ENCODE results near the gene AGFG2.

AGFG2 gene

DNA sequence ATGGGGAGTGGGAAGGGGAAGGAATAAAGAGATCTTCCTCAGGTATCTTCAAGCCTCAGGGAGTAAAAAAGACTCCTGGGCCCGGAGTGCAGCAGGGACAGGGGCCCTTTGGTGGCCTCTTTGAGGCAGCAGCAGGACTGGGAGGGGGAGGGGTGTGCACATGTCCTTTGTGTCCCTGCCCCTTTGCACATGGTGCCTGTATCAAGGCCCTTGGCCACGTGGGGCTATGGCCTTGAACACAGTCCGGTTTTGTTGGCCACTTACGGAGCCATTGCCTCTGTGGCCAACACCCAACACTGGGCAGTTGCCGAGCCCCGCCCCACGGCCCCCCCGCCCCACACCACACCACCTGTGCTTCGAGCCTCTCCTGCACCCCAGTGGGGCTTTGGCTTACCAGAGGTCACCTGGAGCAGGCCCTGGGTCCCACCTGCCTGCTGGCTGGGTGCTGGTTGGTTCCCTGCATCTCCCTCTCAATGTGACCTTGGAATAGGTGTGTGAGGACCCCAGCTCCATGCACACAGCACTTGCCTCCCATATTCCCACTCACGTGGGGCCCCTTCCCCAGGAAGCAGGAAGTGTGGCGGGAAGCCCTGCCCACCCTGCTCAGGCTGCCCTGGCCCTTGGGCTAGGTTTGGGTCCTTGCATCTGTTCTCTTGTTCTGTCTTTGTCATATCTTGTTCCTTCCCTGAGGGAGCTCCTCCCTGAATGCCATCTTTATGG lies 29.3 kb downstream of the AGFG2 start:
- ATAC-seq (ENCODE audit: low read depth) = no peak
- DNase-seq (ENCODE audit: low spot score) = no peak

DNA sequence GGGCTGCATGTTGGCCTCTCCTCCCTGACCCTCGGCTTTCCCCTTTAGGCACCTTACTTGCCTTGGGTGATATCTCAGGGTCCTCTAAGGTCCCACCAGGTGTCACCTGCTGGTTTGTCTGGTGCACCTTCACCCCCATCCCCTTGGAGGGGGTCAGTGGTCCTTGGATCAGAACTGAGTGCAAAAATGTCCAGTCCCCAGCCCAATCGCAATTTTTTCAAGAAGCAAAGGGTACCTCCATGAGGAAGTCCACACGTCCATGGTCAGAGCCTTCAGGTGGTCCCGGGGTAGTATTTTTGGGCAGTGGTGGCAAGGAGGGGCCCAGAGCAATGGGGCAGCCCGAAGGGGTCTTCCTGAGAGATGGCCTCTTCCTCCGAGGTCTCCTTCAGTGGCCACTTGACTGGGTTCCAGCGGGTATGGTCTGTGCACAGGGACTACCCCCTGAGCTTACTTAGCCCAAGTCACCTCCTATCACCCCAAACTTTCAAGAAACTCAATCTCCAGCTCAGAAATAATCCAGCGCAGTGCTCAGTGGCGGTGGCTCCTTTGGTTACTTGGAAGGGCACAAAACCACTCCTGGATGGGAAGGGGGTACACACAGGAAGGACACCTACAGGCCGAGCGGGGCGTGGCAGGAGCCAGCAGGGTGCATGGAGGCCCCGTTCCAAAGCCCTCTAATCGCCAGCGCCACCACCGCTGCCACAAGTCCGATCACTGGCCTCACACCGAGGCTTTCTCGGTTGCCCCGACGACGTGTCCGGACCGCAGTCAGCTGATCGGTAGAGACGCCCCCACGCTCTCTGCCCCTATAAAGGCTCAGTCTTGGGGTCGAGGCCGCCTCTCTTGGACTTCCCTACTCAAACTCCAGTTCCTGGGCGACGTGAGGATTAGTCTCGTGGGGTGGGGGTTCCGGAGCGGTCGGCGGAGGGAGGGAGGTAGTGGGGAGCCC lies 30.2 kb downstream of the AGFG2 start:
- peaks cover 4% of the 10 kb centered on the region for H3K4me1 ChIP-seq (ENCODE audit: insufficient read depth, poor library complexity, severe bottlenecking)
- no peak overlapping the region for H3K4me3 ChIP-seq (ENCODE audit: severe bottlenecking)
- H3K27ac ChIP-seq (ENCODE audit: poor library complexity, severe bottlenecking) = no peak overlapping the region
- no peaks in the 10 kb centered on the region for H3K9me3 ChIP-seq (ENCODE audit: severe bottlenecking)
- peaks cover 4% of the 10 kb centered on the region for H3K27me3 ChIP-seq (ENCODE audit: insufficient read depth, poor library complexity, severe bottlenecking)
- H3K36me3 ChIP-seq (ENCODE audit: low read depth) = peaks cover 3% of the 10 kb centered on the region; the same call in 1 of the 2 replicates
- ATAC-seq (ENCODE audit: low read depth) (peak; percentile 24; the same call in 2 of the 3 replicates), DNase-seq (ENCODE audit: low spot score) (no peak)
- TF ChIP-seq, protein P1, sequence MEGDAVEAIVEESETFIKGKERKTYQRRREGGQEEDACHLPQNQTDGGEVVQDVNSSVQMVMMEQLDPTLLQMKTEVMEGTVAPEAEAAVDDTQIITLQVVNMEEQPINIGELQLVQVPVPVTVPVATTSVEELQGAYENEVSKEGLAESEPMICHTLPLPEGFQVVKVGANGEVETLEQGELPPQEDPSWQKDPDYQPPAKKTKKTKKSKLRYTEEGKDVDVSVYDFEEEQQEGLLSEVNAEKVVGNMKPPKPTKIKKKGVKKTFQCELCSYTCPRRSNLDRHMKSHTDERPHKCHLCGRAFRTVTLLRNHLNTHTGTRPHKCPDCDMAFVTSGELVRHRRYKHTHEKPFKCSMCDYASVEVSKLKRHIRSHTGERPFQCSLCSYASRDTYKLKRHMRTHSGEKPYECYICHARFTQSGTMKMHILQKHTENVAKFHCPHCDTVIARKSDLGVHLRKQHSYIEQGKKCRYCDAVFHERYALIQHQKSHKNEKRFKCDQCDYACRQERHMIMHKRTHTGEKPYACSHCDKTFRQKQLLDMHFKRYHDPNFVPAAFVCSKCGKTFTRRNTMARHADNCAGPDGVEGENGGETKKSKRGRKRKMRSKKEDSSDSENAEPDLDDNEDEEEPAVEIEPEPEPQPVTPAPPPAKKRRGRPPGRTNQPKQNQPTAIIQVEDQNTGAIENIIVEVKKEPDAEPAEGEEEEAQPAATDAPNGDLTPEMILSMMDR (IDR thresholded peaks at IDR 0.05; ENCODE audit: poor library complexity, severe bottlenecking) = peak; percentile 12

More for the DNA sequence above, 29.3 kb downstream of the AGFG2 start:
- Histone ChIP-seq H3K36me3 (ENCODE audit: low read depth) (no peaks in the 10 kb centered on the region), H3K9me3 (ENCODE audit: severe bottlenecking) (no peaks in the 10 kb centered on the region), H3K27ac (ENCODE audit: poor library complexity, severe bottlenecking) (no peak overlapping the region), H3K27me3 (ENCODE audit: insufficient read depth, poor library complexity, severe bottlenecking) (peaks cover 4% of the 10 kb centered on the region), H3K4me3 (ENCODE audit: severe bottlenecking) (no peak overlapping the region), H3K4me1 (ENCODE audit: insufficient read depth, poor library complexity, severe bottlenecking) (peaks cover 4% of the 10 kb centered on the region)
- TF ChIP-seq, protein P1 (IDR thresholded peaks at IDR 0.05; ENCODE audit: poor library complexity, severe bottlenecking) = no peak

DNA sequence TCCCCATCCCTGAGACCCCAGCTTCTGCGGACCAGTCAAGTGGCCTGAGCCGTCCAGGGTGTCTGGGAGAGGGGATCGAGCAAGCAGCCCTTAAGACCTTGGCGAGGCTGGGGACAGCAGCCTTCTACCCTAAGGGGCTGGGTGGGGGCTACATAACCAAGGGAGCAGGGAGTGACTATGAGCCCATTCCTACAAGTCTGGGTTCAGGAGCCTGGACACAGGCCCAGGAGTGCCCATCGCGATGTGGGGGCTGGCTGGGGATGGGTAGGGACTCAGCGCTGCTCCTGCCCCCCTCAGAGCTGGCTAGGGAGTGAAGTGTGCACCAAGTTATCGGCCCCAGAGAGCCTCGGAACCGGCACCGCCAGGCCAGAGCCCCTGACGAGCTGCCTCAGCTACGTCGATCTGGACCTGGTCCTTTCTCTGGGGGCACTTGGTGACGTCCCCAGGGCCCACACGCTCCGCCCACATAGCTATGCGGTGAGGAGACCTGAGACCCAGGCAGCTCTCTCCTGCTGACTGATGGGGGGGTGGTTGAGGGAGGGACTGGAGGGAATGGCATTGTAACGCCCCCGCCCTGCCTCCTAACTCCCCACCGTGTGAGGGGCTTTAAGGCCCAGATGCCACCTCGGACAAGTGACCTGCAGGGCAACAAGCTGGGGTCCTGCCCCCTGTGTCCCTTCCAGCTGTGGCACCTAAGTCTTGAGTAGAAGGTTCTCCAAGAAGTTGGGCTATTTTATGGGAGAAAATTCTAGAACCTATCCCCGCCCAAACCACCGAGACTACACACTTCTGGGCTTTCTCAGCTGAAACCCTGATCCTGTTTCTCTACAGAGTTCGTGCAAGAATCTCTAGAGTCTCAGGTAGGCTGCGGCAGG lies 32.2 kb downstream of the AGFG2 start:
- H3K27ac ChIP-seq (ENCODE audit: poor library complexity, severe bottlenecking) = no peak overlapping the region
- no peak for ATAC-seq (ENCODE audit: low read depth)
- H3K4me3 ChIP-seq (ENCODE audit: severe bottlenecking) = no peak overlapping the region
- H3K9me3 ChIP-seq (ENCODE audit: severe bottlenecking) = no peaks in the 10 kb centered on the region
- H3K4me1 ChIP-seq (ENCODE audit: insufficient read depth, poor library complexity, severe bottlenecking) = peaks cover 4% of the 10 kb centered on the region
- H3K27me3 ChIP-seq (ENCODE audit: insufficient read depth, poor library complexity, severe bottlenecking) = peaks cover 4% of the 10 kb centered on the region
- DNase-seq (ENCODE audit: low spot score) = no peak
- peaks cover 23% of the 10 kb centered on the region for H3K36me3 ChIP-seq (ENCODE audit: low read depth)
- TF ChIP-seq, protein P1 (IDR thresholded peaks at IDR 0.05; ENCODE audit: poor library complexity, severe bottlenecking) = no peak

DNA sequence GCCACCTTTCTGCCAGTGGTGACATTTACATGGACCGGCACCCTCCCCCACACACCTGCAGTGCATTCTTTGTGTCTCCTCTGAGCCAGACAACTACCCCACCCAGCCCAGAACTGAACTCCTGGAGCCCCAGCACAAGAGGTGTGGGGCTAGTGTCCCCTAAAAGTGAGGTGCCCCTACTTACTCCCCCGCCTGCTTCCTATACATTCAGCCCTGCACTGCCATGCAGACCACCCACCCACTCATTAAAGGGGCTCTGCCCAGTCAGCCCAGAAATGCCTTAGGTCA lies 32.8 kb downstream of the AGFG2 start:
- Histone ChIP-seq H3K27me3 (ENCODE audit: insufficient read depth, poor library complexity, severe bottlenecking) (peaks cover 4% of the 10 kb centered on the region), H3K27ac (ENCODE audit: poor library complexity, severe bottlenecking) (no peak overlapping the region), H3K9me3 (ENCODE audit: severe bottlenecking) (no peaks in the 10 kb centered on the region), H3K4me3 (ENCODE audit: severe bottlenecking) (no peak overlapping the region), H3K36me3 (ENCODE audit: low read depth) (peaks cover 29% of the 10 kb centered on the region), H3K4me1 (ENCODE audit: insufficient read depth, poor library complexity, severe bottlenecking) (peaks cover 4% of the 10 kb centered on the region)
- DNase-seq (ENCODE audit: low spot score) = no peak
- ATAC-seq (ENCODE audit: low read depth) = no peak
- TF ChIP-seq, protein P1 (IDR thresholded peaks at IDR 0.05; ENCODE audit: poor library complexity, severe bottlenecking) = no peak
